Aorta (tissue), 4 donors: ENCODE data around the gene FBXO48. TPM values are rescaled to one million over a fixed set of nuclear protein-coding genes. Genes with fewer than 3 reads are reported as not detected.

ENCODE experiments used
- polyA plus RNA-seq, 2 donors: library from polyadenylated mRNA; stranded (reverse); fragments of 200-250 nt; gene quantifications; one replicate each; pipeline ENCODE4 v1.2.3, GENCODE V29; 2013
- total RNA-seq, 2 donors: library from RNA; stranded (reverse); fragmentation: NEBNext Ultra II Directional; extraction: Animal tissue kit (Norgen Biotek cat#: 25700); gene quantifications; one replicate each; pipeline ENCODE4 v1.2.1, GENCODE V29; 2021
- donor health status: healthy with polysubstance abuse.
- donor health status: Bipolar disorder and iron deficiency.
- donor health status: DM: no; HTN: no; CAD: no.
- donor health status: DM: yes; HTN: yes; CAD: no.

FBXO48 gene
- total and polyA plus RNA-seq, 4 donors = 0.43 to 1.5 (median 1.1) TPM

Other genes starting within 250 kb of the FBXO48 start
- 10 to 100 TPM; 50.4 to 51.0 TPM for gene PPP3R1, start 214.8 kb downstream of the FBXO48 start, total RNA-seq
- 10 to 100 TPM; 16.6 to 22.5 TPM for gene PPP3R1, start 214.8 kb downstream of the FBXO48 start, polyA plus RNA-seq
- 10 to 100 TPM; 31.7 to 40.7 TPM for gene CNRIP1, start 147.3 kb downstream of the FBXO48 start, total RNA-seq
- gene CNRIP1, start 147.3 kb downstream of the FBXO48 start, polyA plus RNA-seq = 10 to 100 TPM; 24.8 to 28.2 TPM
- 10 to 100 TPM; 14.6 to 32.9 TPM for gene PLEK, start 102.0 kb downstream of the FBXO48 start, total RNA-seq
- gene PLEK, start 102.0 kb downstream of the FBXO48 start, polyA plus RNA-seq = 10 to 100 TPM in 1 of 2 donors, 1 to 10 TPM in 1; 3.3 to 12.3 TPM
- 1 to 10 TPM; 7.9 to 8.7 TPM for gene APLF, start 291 bp upstream of the FBXO48 start, total RNA-seq
- 1 to 10 TPM; 1.3 TPM for gene APLF, start 291 bp upstream of the FBXO48 start, polyA plus RNA-seq
- gene PROKR1, start 176.3 kb upstream of the FBXO48 start, total RNA-seq = not detected
- gene PROKR1, start 176.3 kb upstream of the FBXO48 start, polyA plus RNA-seq = not detected